NOMO-1 (cell line): ENCODE results near the gene PLXNB2.
A peak's percentile ranks its signal among the peaks of the same experiment; 100 is the strongest.
"Not testable (repeated sequence)": the region's sequence is repeated elsewhere in the genome, so short reads cannot be mapped to it uniquely, and the experiment has no call there.

Experiments
- DNase-seq, 2 experiments: peaks; one replicate each; lab custom pipeline; 2025; ENCODE audit not compliant: unreplicated experiment in 2 of 2; lab: John Stamatoyannopoulos, UW

The PLXNB2 gene

GRCh38 chr22:50306753-50307749, at the start of gene PLXNB2:
TSS of gene PLXNB2 (minus strand) at chr22:50307646. CDS start at chr22:50290584, 17,062 bp downstream.
- DNase-seq: peak; percentile 76 to 87

- no peak for DNase-seq
Observed at GRCh38 chr22:50357222-50357621, 49.8 kb upstream of the PLXNB2 start.

GRCh38 chr22:50356186-50356585, 48.7 kb upstream of the PLXNB2 start:
- no peak for DNase-seq

- no peak for DNase-seq
Observed at GRCh38 chr22:50348058-50348457, 40.6 kb upstream of the PLXNB2 start.

- DNase-seq: no peak
Observed at GRCh38 chr22:50347157-50347556, 39.7 kb upstream of the PLXNB2 start.

GRCh38 chr22:50346470-50346869, 39.0 kb upstream of the PLXNB2 start:
- DNase-seq: no peak

- DNase-seq: no peak
Observed at GRCh38 chr22:50343541-50343935, 36.1 kb upstream of the PLXNB2 start.

- DNase-seq: peak; percentile 40 to 67
Observed at GRCh38 chr22:50342651-50343540, 35.5 kb upstream of the PLXNB2 start, which contains the start of gene PPP6R2. TSS of gene PPP6R2 (plus strand) at chr22:50343327. CDS start at chr22:50393909, 50,582 bp downstream.

- DNase-seq: peak; percentile 83 to 84
Observed at GRCh38 chr22:50341977-50342650, 34.7 kb upstream of the PLXNB2 start.

- DNase-seq: peak in 1 of 2 experiments; percentile 16
Observed at GRCh38 chr22:50339945-50340879, 32.8 kb upstream of the PLXNB2 start.

GRCh38 chr22:50338860-50339462, 31.5 kb upstream of the PLXNB2 start:
- DNase-seq: no peak

GRCh38 chr22:50338042-50338573, 30.7 kb upstream of the PLXNB2 start:
- DNase-seq: no peak

- DNase-seq: no peak
Observed at GRCh38 chr22:50337262-50338041, 30.0 kb upstream of the PLXNB2 start.

- not testable (repeated sequence) for DNase-seq
Observed at GRCh38 chr22:50334433-50334832, 27.0 kb upstream of the PLXNB2 start.

GRCh38 chr22:50329236-50329635, 21.8 kb upstream of the PLXNB2 start:
- DNase-seq: no peak

GRCh38 chr22:50327711-50328019, 20.2 kb upstream of the PLXNB2 start:
- no peak for DNase-seq

GRCh38 chr22:50326956-50327710, 19.7 kb upstream of the PLXNB2 start, which contains the start of gene DENND6B:
TSS of gene DENND6B (minus strand) at chr22:50327012. CDS start at chr22:50326988, 24 bp downstream.
- peak; percentile 66 to 82 for DNase-seq
